CD4-positive, alpha-beta T cell treated with Interferon alpha-2 for 1 hour (primary cell): ENCODE data around the gene NELL2.

Experiments
- DNase-seq, 2 donors: peaks; one replicate each; pipeline ENCODE4 v3.0.0-alpha.2; 2020 to 2022

Gene NELL2

GRCh38 chr12:44589697-44590096 is 286.4 kb downstream of the NELL2 start:
- no peak for DNase-seq

- no peak for DNase-seq
Measured at GRCh38 chr12:44588651-44589050, 287.5 kb downstream of the NELL2 start.

GRCh38 chr12:44584625-44585024 is 291.5 kb downstream of the NELL2 start:
- DNase-seq, result no peak

- no peak for DNase-seq
Measured at GRCh38 chr12:44582521-44582920, 293.6 kb downstream of the NELL2 start.

- no peak for DNase-seq
Measured at GRCh38 chr12:44581642-44582242, 294.4 kb downstream of the NELL2 start.

GRCh38 chr12:44574586-44574985 is 301.5 kb downstream of the NELL2 start:
- DNase-seq, result no peak

GRCh38 chr12:44573723-44574122 is 302.4 kb downstream of the NELL2 start:
- DNase-seq, result no peak

GRCh38 chr12:44571006-44571550 is 305.0 kb downstream of the NELL2 start:
- no peak for DNase-seq

GRCh38 chr12:44570036-44570583 is 306.0 kb downstream of the NELL2 start:
- DNase-seq, result no peak

- DNase-seq, result no peak
Measured at GRCh38 chr12:44565163-44565562, 311.0 kb downstream of the NELL2 start.

- DNase-seq, result no peak
Measured at GRCh38 chr12:44563486-44563885, 312.6 kb downstream of the NELL2 start.

- DNase-seq, result no peak
Measured at GRCh38 chr12:44558340-44559100, 317.6 kb downstream of the NELL2 start.

- no peak for DNase-seq
Measured at GRCh38 chr12:44555454-44555853, 320.7 kb downstream of the NELL2 start.

GRCh38 chr12:44551631-44552030 is 324.5 kb downstream of the NELL2 start:
- no peak for DNase-seq

GRCh38 chr12:44550377-44550776 is 325.7 kb downstream of the NELL2 start:
- no peak for DNase-seq

GRCh38 chr12:44546060-44546459 is 330.1 kb downstream of the NELL2 start:
- DNase-seq, result no peak

- DNase-seq, result no peak
Measured at GRCh38 chr12:44544018-44544417, 332.1 kb downstream of the NELL2 start.

- DNase-seq, result no peak
Measured at GRCh38 chr12:44542716-44543115, 333.4 kb downstream of the NELL2 start.

- DNase-seq, result no peak
Measured at GRCh38 chr12:44537354-44537753, 338.8 kb downstream of the NELL2 start.

- no peak for DNase-seq
Measured at GRCh38 chr12:44532940-44533339, 343.2 kb downstream of the NELL2 start.

GRCh38 chr12:44531320-44531971 is 344.7 kb downstream of the NELL2 start:
- no peak for DNase-seq

GRCh38 chr12:44526655-44527182 is 349.4 kb downstream of the NELL2 start:
- no peak for DNase-seq
